Spinal cord (tissue), 4 donors: Measurements from ENCODE around the gene CDYL. TPM values are rescaled to one million over a fixed set of nuclear protein-coding genes. Genes with fewer than 3 reads are reported as not detected.

Source experiments
- polyA plus RNA-seq, 2 donors: library from polyadenylated mRNA; unstranded; fragments of 120-200 nt; gene quantifications; one replicate each; pipeline ENCODE4 v1.2.1, GENCODE V29; 2013; ENCODE audit not compliant: insufficient read length in 2 of 2
- total RNA-seq, 2 donors: library from RNA; depleted of rRNA in 1 of 2; stranded (reverse); fragments of 120-200 nt in 1 of 2; fragments of >200 nt in 1 of 2; gene quantifications; one replicate each; pipeline versions ENCODE4 v1.2.3 to v1.2.4, GENCODE V29; 2013 to 2014

The CDYL gene
- total and polyA plus RNA-seq, 4 donors = 15.4 to 51.7 (median 28.9) TPM

Other genes starting within 250 kb of the CDYL start
- gene RPP40, start 227.6 kb downstream of the CDYL start, total RNA-seq = 10 to 100 TPM; 11.7 to 20.5 TPM
- gene RPP40, start 227.6 kb downstream of the CDYL start, polyA plus RNA-seq = 10 to 100 TPM; 11.0 to 13.5 TPM